ENCODE measurements around the gene EYS. TPM values are rescaled to one million over a fixed set of nuclear protein-coding genes. Genes with fewer than 3 reads are reported as not detected.

EYS gene
- total RNA-seq, 1 experiment from 2014 or later = not detected

GRCh38 chr6:65072500-65072899 is 634.5 kb downstream of the EYS start:
- no peak overlapping the region for H2AFZ ChIP-seq (ENCODE audit: low read length)
- no peak overlapping the region for H4K91ac ChIP-seq (ENCODE audit: insufficient read length, low read depth, low read length)
- H2AK5ac ChIP-seq (ENCODE audit: insufficient read length, low read length) = no peak overlapping the region
- no peak overlapping the region for H3K56ac ChIP-seq (ENCODE audit: insufficient read length, low read depth, low read length)
- H3K23ac ChIP-seq (ENCODE audit: insufficient read length, low read depth, low read length) = no peak overlapping the region
- no peak overlapping the region for H3K4ac ChIP-seq (ENCODE audit: low read depth, low read length)
- no peak overlapping the region for H2BK12ac ChIP-seq (ENCODE audit: insufficient read length, low read depth, low read length)
- no peaks in the 10 kb centered on the region for H3K23me2 ChIP-seq (ENCODE audit: insufficient read length, low read depth, low read length, poor library complexity, severe bottlenecking)
- no peaks in the 10 kb centered on the region for H3K36me3 Mint-ChIP-seq (ENCODE audit: insufficient read depth in 1 of 3, low read depth in 3 of 3)
- no peak overlapping the region for H2BK15ac ChIP-seq (ENCODE audit: low read depth, low read length)
- H3K27me3 ChIP-seq (ENCODE audit: insufficient read depth, low read length) = no peaks in the 10 kb centered on the region
- no peak overlapping the region for H2BK120ac ChIP-seq (ENCODE audit: low read depth, low read length, poor library complexity, severe bottlenecking)
- H2BK20ac ChIP-seq (ENCODE audit: low read depth, low read length, poor library complexity, severe bottlenecking) = no peak overlapping the region
- no peak overlapping the region for H3K27ac Mint-ChIP-seq
- H3K27ac ChIP-seq (ENCODE audit: insufficient read length, low read depth, low read length) = no peak overlapping the region
- no peaks in the 10 kb centered on the region for H3K9me3 Mint-ChIP-seq
- no peaks in the 10 kb centered on the region for H3K27me3 Mint-ChIP-seq (ENCODE audit: low read depth)
- no peak overlapping the region for H3K14ac ChIP-seq (ENCODE audit: insufficient read depth, low read length)
- H4K5ac ChIP-seq (ENCODE audit: insufficient read length, low read depth, low read length) = no peak overlapping the region
- DNase-seq = no peak
- no peak for TF ChIP-seq CTCF (conservative IDR thresholded peaks at IDR 0.05)
- no peaks in the 10 kb centered on the region for H3K9me3 ChIP-seq (ENCODE audit: control insufficient read depth, low read depth, low read length)
- H4K8ac ChIP-seq (replicated peaks; ENCODE audit: insufficient read length, low read depth, low read length) = no peak overlapping the region
- no peak overlapping the region for H3K18ac ChIP-seq (ENCODE audit: insufficient read length, low read depth, low read length)
- H4K20me1 ChIP-seq (ENCODE audit: control insufficient read depth, insufficient read depth, insufficient read length) = no peaks in the 10 kb centered on the region
- H3K4me1 ChIP-seq (ENCODE audit: insufficient read depth, low read length) = no peaks in the 10 kb centered on the region
- H3K4me2 ChIP-seq (ENCODE audit: insufficient read depth, insufficient read length, low read length) = no peak overlapping the region
- H3K79me1 ChIP-seq (ENCODE audit: insufficient read depth, low read depth, low read length, poor library complexity, severe bottlenecking) = no peaks in the 10 kb centered on the region
- no peak overlapping the region for H3K9ac ChIP-seq (ENCODE audit: extremely low read depth, insufficient read length, low read length)
- WGBS (ENCODE audit: extremely low coverage, insufficient read length, low lambda C conversion rate) = 100% methylated on average over 1 of the region's 1 CpG
- H3K4me3 Mint-ChIP-seq = no peak overlapping the region
- no peaks in the 10 kb centered on the region for H3K79me2 ChIP-seq (ENCODE audit: insufficient read depth, low read length)
- no peak overlapping the region for H2BK5ac ChIP-seq (ENCODE audit: insufficient read length, low read length)
- H3K4me1 Mint-ChIP-seq = no peaks in the 10 kb centered on the region
- no peak overlapping the region for H3T11ph ChIP-seq (ENCODE audit: low read length)
